IPS DF 4.7 (cell line): ENCODE results near the gene MBNL2.

Experiments used
- DNase-seq: peaks from one replicate; pipeline ENCODE4 v3.0.0-alpha.2; 2013; ENCODE audit warnings: low spot score; ENCODE audit errors: extremely low read depth

The MBNL2 gene

DNA sequence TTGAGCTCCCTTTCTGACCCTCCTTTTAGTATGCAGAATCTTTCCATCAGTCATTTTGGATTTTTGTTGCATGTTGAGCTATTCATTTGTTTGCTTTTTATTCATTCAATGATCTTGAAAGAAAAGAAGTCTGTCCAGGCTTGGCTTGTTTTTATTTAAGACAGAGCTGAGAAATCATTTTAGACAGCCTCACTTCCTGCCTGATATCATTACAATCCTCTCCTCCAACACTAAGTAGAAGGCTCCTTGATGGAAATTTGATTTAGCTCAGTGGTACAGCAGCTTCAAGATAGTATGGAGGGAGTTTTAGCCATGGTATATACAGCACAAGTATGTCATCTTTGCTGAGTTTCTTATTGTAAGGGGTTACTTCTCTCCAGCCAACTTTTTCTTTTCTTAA, 28.4 kb downstream of the MBNL2 start:
- no peak for DNase-seq

DNA sequence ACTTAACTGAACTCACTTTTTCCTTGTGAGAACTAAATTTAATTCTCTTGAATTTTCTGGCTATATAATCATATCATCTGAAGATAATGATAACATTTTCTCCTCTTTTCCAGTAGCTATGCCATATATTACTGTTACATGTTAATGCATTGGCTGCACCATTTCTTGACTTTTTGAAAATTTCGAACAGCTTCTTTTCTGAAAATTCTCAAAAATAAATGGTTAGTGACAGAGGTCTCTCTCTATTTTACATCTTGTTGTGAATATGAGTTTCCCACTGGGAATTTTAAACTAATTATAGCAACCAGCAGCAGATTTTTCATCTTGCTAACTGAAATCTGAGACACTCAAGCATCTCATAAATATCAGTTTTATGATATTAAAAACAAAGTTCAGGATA, 30.6 kb downstream of the MBNL2 start:
- DNase-seq, result no peak

GRCh38 chr13:97253581-97254293, 31.6 kb downstream of the MBNL2 start:
- no peak for DNase-seq

DNA sequence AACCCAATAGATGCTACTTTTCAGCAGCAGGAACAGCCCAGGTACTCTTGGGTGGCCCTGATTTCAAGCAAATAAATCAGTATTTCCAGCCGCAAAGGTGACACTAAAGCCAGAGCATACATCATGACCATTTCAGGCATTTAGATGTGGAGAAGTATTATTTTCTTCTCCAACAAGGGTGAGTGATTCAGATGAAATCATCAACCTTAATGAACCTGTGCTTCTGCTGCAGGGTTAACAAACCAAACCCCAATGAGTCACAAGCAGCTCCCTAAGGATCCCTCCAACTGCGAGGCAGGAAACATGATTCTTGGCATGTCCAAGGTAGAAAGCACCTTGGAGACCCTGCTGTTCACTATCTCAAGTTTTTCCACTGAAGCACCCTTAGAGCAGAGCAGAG, 32.7 kb downstream of the MBNL2 start:
- DNase-seq, result no peak

GRCh38 chr13:97255515-97256021, 33.4 kb downstream of the MBNL2 start:
- DNase-seq, result no peak

GRCh38 chr13:97256343-97256783, 34.2 kb downstream of the MBNL2 start:
- no peak for DNase-seq

- no peak for DNase-seq
These were observed 35.2 kb downstream of the MBNL2 start for GRCh38 chr13:97257228-97257755.

DNA sequence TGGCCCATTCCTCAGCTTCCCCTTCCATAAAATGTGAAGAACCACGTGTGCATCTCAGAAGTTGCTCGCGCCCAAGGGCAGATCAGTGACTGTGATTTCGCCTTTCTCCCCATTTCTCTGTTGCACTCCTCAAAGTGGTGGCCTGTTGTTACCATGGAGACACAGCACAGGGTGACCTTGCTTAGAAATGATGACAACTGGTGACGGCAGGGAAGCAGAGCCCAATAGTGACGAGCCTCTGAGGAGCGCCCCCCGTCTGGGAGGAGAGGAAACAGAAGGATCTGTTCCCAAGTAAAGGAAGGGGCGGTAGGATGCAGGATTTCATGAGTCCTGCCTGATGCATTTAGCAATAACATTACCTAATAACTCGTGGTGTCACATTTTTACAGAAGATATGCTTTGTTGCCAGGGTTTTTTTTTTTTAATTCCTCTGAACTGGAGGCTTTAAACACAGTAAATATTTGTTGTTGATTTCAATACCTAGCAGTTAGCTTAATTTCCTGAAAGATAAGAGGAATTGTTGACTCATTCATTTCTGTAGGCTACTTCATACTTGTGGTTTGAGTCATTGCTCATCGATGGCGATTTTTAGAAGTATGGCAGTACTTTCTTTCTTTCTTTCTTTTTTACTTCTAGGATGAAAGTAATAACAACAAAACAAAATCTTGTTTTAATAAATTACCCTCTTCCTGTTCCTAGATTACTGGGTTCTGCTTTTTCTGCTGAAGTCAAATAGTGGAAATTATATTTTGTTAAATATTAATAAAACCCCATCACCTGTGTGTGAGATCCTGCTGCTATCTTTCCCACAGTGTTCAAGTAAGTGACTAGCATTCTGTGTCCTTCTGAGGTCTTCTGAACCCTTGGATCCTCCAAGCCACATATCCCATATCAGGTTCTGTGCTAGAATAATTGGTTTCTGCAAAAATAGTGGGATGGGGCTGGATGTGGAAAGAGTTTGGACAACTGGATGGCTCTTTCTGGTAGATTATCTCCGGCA, 36.0 kb downstream of the MBNL2 start:
- DNase-seq, result no peak

GRCh38 chr13:97258801-97259200, 36.7 kb downstream of the MBNL2 start:
- no peak for DNase-seq

- no peak for DNase-seq
These were observed 37.3 kb downstream of the MBNL2 start for GRCh38 chr13:97259410-97259797.

DNA sequence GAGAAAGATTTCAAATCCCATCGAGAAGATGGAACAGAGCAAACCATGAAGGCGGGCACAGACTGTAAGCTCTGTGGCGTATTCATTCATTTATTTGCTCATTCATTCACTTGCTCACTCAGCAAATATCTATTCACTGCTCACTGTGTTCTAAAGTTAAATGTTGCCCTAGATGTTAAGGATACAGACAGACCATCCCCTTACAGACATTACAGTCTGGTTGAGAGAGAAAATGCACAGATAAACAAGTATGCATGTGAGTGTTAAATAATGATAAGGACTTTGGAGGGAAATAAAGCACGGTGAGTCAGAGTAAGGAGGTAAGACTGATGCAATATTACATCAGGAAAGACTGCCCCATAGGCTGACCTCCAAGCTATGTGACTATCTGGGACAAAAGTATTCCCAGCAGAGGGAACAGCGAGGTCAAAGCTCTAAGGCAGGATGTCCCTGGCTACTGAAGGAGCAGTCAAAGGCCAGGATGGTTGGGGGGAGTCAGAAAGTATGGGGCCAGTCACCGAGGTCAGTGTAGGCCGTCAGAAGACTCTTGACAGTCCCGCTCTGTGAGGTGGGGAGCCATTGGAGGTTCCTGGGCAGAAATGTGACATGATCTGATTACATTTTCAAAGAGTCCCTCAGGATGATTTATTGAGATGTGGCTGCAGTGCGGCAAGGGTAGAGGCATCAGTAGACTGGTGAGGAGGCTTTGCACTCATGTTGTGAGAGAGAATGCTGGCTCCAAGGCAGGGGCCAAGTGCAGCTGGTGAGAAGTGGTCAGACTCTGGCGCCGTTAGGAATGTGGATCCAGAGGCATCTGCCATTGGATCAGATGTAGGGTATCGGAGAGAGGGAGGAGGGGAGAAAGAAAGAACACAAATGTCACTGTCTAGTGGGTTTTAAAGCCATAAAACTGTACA, 37.9 kb downstream of the MBNL2 start:
- no peak for DNase-seq

DNA sequence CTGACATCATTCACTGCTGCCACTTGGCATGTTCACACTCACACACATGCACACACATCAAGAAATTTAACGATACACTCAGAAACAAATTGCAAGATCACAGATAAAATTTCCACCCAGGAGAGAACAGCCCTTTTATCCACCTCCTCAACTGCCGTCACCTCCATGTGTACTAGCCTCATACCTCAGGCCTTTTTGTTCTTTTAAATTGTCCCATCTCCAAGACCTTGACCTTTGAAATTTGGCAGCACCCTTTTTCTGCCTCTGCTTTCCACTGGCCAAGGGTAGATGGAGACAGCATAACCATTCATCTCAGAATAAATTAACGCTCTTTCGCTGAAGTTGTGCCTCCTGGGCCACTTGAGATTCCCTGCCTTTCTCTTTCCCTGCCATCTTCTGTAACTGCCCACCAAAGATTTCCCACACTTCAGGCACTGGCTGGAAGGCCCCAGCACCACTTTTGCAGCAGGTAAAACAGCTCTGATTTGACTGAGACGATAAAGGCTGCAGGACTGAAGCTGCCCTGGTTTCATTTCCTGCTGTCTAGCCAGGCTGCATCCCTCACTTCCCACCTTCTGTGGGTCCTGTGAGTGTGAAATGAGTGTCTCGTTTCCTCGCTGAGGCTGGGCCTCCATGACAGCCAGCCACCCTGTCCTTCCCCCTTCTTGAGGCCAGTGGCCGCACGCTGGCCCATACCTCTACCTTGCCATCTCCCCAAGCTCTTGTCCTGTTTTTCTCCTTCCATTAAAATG, 39.3 kb downstream of the MBNL2 start:
- DNase-seq, result no peak

DNA sequence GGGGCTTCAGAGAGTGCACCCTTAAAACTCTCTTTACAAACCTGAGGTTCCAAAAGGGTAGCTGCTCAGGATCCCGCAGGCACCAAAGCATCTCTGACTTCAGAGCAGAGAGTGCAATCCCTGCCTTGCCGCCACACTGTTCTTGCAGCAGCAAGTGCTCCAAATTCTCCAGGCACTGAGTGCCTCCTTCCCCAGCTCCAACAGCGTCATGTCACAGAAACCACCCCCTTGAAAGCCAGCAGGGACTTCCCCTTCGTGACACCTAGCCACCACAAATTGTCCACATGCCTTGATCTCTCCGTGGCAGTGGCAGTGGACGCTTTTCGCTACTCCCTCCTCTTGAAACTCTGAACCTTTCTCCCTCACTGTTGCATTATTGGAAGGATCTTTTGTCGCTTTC, 39.9 kb downstream of the MBNL2 start:
- no peak for DNase-seq

GRCh38 chr13:97263160-97263559, 41.0 kb downstream of the MBNL2 start:
- DNase-seq, result no peak

DNA sequence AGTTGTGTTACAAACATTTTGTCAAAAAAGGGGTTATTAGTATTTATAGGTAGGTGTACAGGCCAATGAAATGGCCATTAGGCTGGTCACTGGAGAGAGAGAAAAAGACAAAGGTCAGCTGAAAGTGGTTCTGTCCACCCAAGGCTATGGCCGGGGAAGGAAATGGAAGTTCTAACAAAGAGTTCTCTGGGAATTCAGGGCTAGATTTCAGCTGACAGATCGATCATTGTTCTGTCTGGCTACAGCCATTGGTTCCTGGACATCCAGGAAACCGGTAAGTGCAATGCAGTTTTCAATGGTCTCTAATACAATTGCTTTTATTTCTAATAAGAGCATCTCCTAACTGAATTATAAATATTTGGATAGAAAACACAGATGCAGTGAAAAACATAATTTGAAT, 42.5 kb downstream of the MBNL2 start:
- no peak for DNase-seq

DNA sequence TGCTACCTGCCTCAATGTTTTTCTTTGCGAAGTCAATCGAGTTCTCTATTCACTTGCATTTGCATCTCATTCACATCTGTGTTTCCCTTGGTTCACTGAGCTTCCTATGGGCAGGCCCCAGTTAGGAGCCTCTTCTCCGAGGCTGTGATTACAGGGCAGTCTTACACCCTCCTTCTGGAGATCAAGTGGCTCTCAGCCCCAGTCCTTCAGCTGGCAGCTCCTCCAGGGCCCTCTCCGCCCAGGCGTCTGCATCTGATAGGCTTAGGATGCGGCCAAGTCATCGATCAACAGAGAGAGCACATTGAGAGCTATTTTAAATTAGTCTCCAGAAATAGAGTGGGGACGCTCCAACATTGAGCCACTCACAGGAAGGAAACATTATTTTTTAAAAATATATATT, 44.2 kb downstream of the MBNL2 start:
- DNase-seq, result no peak

DNA sequence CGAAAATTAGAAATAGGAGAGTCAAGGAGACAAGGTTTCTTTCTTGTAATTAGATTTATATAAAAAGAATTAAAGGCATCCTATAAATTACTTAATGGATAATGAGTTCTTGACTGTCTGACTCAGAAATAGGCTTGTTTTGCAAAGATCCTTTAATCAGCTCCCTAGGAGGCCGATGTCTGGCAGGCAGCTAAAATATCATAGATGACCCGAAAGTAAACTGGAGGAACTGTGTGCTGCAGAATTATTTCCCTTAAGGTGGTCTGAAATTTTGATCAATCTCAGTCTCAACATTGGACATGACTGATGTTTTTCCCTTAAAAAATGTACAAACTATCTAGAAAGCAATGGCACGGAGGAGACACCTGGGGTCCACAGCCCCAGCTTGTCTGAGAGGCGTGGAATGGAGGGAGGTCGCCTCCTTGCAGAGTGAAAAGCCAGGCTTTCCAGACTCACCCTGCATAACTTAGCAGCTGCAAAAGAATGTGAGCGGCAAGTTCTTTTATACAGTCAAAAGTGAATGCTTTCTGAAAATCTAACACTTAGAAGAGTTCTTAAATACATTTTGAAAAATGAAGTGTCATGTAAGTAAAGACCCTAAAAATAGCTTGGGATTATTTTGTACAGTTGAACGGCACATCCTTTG, 44.8 kb downstream of the MBNL2 start:
- DNase-seq, result no peak

DNA sequence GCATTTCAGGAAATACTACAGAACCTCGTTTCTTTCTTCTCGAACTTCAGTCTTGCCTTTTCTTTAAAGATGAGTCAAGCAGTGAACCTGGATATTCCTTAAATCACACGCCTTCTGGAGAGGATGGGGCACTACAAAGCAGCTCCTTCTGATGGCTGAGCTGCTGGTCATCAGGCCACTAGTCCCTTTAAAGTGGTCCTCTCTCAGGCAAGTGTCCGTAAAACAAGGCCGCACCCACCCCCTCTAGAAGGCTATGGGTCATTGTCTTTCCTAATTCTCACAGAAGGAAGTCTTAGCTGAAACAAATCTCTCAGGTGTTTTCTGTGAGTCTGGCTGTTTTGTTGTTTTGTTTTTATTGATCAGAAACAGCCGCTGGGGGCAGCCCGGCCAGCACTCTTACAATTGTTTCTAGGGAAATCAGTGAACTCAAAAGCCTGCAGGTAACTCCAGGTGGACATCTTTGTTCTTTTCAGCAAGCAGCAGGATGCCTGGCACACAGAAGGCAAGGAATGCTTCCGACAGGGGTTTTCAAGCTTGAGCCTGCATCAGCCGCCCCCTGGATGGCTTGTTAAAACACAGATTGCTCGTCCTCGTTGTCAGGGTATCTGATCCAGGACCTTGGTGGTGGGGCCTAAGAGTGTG, 45.4 kb downstream of the MBNL2 start:
- peak; percentile 66 for DNase-seq

DNA sequence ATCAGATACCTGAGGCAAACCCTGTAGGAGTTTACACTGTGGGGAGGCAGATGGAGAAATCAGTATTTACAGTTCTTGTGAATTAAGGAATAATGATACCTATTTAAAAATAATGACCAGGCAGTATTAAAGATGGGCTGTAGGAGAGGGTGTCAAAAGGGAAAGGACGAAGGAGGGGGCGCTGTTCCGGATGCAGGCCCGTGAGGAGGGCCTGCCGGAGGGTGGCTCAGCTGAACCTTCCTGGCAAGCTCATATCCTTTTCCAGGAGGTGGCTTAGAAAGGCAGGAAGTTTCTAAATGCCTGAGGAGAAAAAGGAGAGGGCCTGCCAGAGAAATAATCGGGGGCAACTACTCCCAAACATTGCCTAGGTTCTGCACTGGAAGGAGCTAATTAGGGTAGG, 46.6 kb downstream of the MBNL2 start:
- DNase-seq, result no peak
